Measurements from ENCODE around the gene LRP2.

The LRP2 gene

DNA sequence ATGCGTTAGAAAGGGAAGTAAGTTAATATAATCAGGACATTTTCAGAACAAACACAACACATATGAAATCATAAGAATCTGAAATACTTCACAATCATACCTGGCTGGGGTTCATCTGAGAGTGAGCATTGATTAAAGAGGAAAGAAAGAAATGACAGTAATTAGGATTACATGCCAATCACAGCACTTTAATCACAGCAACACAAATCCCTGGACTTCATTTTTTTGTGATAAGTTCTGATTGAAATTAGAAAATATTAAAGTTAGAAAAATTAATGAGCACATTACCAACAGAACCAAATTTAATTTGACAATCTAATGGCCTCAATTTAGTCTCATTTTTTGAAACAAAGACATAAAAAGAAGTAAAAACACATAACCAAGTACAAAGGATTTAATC, 121.9 kb downstream of the LRP2 start:
- DNase-seq (ENCODE audit: low spot score) = no peak

DNA sequence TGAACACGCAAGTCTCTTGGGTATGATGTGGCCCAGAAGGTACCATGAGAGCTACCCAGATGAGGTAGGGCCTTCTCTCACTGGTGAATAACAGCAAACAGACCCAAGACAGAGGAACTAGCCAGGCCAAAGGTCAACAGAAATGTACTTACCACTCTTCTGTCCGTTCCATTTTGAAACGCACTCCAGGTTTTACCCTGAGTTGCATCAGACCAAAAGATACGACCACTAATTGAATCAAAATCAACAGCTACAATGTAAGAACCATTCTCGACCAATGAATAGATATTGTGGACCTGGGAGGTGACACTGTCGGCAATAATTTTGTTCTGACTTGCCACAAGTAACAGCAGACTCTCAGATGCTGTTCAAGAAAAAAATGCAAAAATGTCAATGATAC, 124.4 kb downstream of the LRP2 start:
- no peak for DNase-seq (ENCODE audit: low spot score)

DNA sequence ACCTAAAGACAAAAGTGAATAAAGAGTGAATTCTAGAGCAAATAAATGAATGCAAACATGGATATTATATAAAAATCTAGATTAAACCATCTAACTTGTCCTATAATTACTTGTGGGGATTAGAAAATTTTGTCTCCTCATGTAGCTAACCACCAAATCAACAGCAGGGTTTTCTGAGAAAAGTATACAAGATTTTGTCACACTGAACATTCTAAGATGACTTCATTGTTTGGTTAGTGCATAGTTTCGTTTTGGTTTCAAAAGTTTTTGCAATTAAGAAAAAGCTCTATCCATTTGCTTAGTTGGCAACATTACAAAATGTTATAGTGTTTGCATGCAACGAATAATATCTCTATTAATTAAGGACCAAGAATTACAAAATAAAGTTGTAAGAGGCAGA, 125.0 kb downstream of the LRP2 start:
- no peak for DNase-seq (ENCODE audit: low spot score)

DNA sequence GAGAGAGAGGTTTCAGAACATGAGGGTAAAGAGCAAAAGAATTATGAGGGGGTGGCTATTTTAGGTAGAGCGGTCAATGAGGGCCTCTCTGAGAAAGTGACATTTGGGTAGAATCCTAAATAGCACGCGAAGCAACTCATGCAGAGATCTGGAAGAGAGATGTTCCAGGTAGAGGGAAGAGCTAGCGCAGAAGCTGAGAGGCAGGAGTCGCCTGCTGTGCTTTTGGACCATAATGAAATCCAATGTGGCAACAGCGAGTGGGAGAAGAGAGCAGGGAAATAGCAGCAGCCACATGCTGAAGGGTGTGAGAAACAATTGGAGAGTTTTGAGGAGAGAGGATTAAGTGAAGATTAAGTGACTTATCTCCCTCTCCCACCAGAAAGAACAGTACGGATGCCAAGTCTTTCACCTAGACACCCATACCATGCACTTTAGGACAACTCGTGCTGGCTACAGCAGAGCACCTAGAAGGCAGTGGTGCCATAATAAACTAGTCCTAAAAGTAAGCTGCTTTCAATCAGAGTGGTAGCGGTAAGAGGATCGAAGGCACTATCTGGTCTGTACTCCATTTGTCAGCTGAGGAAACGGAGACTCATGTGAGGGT, 129.7 kb downstream of the LRP2 start:
- no peak for DNase-seq (ENCODE audit: low spot score)

DNA sequence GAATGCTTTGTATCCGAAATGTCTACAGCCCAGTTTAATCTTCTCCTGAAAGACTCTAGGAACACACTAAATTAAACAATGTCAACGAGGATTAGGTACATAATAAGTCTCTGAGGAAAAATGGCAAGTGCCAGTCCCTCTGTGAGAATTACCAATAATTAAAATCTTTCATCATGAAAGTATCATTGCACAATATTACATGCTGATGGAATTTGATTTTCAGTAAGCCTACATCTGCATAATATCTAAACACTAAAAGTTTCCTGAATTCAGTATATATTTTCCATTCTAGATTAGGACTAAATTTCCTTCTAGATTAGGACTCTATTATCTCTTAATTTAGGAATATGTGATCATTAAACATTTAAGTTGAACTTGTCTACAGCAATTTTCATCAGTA, 132.1 kb downstream of the LRP2 start:
- no peak for DNase-seq (ENCODE audit: low spot score)

DNA sequence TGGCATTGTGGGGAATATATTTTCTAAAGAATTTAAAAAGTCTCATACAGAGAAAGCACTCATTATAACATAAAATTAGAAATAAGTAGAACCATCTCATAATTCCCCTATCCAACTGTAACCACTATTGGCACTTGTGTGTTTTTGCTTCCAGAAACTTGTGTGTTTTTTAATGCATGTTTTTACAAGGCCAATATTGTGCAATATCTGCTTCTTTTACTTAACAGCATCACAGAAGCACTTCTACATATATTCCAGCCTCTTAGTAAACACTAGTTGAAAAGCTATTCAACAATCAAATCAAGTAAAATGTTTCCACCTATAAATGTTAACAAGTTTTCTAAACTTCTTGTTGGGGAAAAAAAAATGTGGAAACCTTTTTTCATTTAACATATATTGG, 132.7 kb downstream of the LRP2 start:
- no peak for DNase-seq (ENCODE audit: low spot score)

DNA sequence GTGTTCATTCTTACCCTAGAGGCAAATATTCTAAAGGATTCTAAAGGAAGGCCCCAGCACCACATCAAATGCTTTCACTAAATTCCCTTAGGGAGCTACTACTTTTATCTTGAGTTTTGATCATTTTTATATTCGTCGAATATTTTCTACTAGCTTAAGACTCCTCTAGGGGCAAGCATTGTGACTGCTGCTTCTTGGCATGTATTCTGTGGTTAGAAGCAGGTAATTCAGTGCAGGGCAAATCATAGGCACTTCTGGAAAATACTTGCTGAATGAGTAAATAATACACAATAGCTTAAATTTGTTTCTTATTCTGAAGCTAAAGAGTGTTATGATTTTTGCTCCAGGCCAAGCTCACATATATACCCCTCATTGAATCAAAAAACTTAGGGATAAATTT, 136.4 kb downstream of the LRP2 start:
- DNase-seq (ENCODE audit: low spot score) = no peak

DNA sequence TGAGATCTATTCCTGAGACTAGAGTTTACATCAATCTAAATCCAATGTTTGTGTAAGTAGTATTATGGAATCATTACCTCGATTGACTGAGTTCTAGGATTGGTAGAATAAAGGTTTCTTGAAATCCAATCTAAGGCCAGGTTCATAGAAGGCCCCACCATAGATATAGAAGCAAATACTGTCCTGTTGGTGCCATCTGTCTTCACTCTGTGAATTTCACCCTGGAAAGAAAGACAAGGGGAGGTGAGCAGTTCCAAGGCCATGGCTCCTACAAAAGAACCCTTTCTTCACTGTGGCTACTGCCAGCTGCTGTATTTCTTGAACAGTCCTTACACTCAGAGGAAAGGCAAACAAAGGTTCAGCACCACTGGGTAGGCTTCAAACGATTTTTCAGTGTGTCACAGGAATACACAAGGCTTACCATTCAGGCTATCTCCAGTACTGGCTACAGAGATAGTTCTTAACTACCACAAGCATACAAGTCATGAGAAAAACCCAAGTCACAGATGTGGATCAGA, 137.0 kb downstream of the LRP2 start:
- DNase-seq (ENCODE audit: low spot score) = no peak

DNA sequence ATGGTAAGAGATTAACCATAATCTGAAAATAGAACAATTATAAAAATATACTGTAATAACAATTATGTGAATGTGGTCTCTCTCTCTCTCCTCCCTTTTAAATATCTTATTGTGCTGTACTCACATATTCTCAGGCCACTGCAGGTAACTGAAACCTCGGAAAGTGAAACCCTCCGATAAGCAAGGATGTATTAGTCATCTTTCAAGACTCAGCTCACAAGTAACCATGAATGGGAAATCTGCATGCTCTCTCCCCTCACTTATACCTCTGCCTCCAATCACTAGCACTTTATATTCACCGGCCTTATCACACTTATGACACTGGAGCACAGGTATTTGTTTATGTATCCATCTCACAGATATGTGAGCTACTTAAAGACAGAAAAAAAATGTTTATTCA, 139.7 kb downstream of the LRP2 start:
- no peak for DNase-seq (ENCODE audit: low spot score)

DNA sequence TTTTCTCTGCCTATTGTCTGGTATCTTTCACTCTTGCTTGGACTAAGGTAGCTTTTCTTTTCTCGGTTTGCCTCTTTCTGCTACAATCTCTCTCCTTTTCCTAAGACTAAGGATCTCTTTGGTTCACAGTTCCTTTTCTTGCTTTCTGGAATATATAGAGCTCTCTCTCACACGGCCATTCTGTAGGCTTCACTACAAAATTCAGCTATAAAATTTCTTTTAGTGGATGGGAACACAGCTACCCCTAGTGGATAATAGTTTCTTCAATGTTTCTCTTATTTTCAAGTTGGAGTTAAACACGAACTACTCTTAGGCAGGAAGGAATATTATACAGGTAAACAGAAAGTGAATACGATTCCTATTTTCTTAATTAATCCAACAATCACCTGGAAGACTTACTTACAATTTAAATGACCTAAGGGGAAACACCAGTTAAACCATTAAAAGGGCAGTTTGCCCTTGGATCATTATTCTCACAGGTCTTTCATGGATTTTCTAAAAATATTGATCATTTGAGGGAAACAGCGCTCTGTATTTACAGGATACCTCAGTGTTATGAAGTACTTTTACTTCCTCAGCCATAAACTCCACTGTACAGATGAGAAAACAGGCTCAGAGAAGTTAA, 140.5 kb downstream of the LRP2 start:
- DNase-seq (ENCODE audit: low spot score) = peak; percentile 7

DNA sequence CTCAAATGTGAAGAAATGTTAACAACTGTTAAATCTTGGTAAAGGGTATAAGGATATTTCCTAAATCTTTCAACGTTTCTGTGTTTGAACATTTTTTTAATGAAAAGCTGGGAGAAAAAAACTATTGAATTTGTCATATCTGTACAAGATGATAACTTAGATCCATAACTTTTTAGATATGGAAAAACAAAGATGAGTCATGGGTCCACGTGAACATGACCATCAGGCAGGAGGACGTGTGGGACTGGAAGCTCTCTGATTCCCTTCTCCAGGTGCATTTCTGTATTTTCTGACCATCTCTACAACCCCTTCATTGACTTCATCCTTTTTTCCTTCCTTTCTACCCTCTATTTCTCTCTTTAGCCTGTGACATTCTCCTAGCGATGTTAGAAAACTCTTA, 151.4 kb downstream of the LRP2 start:
- no peak for DNase-seq (ENCODE audit: low spot score)

DNA sequence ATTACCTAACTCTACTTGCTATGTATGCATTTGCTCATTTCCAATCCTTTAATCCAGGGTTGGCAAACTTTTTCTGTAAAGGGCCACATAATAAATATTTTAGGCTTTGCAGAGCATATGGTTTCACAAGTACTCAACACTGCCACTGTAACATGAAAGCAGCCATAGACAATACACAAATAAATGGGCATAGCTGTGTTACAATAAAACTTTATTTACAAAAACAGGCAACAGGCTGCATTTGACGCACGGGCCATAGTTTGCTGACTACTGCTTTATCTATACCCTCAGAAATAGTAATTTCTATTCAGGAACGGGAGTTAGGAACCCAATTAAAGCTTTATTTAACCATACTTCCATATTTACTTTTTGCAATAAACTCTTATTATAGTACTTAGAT, 154.3 kb downstream of the LRP2 start:
- DNase-seq (ENCODE audit: low spot score) = no peak

DNA sequence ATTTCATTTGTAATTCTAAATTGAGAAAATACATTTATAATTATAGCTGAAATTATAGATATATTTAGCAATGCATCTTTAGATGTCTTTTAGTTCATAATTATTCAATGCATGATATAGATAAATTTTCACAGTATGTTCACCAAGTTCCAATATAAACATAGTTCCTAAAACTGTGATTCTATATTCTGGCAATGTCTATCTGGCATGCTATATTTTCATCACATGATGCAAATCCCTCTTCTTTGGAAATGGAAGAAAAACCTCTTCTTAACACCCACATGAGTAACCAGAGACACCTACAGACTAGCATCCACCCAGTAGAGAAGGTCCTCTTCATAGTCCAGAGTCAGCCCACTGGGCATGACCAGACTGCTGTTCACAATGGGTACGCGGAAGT, 157.2 kb downstream of the LRP2 start:
- no peak for DNase-seq (ENCODE audit: low spot score)

DNA sequence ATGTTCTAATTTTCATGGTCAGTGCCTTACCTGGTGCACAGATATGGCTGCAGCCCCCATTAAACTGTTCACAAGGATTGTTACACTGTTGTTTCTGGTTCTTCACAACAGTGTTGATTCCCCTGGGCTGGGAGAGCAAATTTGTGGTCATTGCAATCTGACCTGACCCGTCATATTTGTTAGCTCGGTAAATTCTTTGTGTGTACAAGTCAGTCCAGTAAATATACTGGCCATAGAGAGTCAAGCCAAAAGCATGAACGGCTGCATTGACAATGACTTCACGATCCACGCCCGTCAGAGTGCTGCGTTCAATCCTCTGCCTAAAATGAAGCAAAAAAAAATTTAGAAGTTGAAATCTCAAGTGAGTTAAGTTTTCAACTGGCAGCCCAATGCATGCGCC, 158.4 kb downstream of the LRP2 start:
- no peak for DNase-seq (ENCODE audit: low spot score)

DNA sequence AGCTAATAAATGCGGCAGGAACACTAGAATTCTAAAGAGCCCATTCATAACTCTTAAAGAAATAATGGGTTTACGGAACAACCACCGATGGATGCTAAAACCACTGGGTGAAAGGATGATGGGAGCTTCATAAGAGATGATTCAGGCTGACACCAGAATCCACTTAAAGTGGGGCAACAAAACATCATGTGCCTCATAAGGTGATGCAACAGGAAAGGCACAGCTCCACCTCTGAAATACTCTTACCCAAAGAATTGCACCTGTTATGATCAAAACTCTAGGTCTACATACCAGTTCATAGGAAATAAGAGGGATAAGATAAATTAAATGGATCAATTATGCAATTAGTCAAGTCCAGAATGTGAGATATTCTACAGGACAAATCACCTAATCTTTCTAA, 161.6 kb downstream of the LRP2 start:
- no peak for DNase-seq (ENCODE audit: low spot score)

DNA sequence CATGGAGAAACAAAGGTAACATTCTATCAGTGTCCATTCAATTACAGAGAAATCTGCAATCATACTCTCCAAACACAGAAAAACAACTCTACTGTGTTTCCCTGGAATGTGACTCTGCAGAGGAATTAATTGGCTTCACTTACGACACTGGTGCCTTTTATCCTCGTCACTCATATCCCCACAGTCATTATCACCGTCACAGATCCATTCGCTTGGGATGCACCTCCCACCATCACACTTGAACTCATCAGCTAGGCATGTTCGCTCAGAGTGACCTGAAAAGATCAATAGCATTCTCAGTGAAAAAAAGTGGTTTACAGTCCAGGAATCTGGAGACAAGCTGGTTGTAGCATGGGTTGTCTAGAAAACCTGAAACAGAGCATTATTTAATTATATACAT, 168.7 kb downstream of the LRP2 start:
- no peak for DNase-seq (ENCODE audit: low spot score)

DNA sequence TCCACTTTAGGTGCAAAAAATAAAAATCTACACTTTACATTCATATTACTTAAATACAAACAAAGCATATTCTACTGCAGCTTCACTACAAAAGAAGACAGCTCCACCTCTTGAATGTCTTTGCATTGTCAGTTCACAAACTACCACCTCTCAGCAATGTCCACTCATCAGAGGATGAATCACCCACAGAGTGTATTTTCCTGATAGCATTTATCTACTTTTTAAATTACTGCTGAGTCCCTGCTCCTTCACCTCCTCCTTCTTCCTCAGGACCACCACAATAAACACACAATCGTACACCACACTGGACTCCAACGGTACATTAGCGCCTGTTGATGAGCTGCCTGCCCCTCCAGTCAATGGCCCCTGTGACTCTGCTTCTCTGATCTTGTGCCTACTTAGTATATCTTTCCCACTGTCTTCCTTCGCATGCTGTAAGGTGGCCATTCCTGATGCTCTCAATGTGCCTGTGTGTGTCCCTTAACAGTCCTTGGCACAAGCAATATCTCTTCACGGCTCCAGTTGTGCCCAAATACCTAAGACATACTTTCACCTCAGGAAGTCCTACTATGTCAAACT, 172.0 kb downstream of the LRP2 start:
- DNase-seq (ENCODE audit: low spot score) = no peak

DNA sequence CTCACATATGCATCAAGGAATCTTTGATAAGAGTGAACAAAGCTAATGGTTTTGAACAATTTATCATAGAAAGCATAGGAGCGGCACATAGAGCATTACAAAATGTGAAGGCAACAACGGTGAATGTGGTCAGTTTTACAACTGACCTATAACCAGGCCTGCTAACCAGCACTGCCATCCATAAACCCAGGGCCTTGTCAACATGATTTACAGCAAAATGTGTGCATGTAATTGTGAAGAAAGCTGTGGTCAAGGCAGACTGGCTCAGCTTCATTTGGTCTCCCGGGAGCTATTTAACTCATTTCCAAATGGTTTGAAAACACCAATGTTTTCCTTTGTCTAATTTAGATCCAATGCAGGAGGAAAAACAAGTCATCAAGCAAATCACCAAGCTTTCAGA, 173.2 kb downstream of the LRP2 start:
- DNase-seq (ENCODE audit: low spot score) = no peak

DNA sequence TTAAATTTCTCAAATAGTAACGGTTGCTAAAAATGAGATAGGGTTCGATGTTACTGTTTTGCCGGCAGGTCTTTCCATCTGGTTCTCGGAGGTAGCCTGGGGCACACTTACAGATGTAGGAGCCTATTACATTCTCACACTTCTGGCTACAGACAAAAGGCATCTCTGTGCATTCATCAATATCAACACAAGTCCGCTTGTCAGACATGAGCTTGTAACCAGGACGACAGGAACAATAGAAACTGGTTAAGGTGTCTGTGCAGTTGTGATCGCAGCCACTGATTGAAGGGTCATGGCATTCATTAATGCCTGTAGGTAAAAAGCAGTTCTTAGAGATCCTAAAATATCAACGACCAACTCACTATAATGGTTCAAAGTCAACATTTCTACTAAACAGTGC, 176.6 kb downstream of the LRP2 start:
- DNase-seq (ENCODE audit: low spot score) = no peak

DNA sequence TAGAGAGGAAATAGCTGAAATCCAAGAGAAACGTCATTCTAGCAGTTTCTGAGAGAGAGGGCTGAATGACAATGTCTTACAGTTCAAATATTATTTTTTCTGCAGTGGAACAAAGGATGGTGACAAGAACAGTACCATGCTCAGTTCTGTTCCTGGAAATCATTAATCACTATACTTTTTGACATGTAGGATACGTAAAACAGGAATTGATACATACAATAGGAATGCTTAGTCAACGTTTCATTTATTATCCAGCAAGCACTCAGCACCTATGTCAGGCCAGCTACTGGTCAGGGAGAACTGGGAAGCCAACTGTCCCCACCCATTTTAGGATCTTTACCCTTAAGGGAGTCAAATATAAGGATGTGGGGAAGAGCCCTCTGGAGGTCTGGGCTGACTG, 178.3 kb downstream of the LRP2 start:
- DNase-seq (ENCODE audit: low spot score) = no peak

DNA sequence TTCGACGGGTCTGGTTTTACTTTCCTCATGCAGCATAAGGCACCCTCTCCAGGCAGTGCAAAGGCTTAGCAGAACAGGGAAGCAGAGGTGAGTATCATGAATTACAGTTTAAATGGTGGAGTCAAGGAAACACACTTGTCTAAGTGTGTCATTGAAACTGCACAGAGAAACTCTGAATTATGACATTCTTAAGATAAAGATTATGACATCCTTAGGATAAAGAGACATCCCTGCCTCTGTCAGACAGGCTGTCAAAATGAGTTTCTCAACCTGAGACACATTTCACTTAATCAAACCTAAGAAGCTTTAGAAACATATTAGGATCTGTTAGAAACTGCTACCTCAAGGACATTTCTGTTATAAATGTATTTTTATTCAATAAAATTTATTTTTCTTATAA, 179.8 kb downstream of the LRP2 start:
- no peak for DNase-seq (ENCODE audit: low spot score)

DNA sequence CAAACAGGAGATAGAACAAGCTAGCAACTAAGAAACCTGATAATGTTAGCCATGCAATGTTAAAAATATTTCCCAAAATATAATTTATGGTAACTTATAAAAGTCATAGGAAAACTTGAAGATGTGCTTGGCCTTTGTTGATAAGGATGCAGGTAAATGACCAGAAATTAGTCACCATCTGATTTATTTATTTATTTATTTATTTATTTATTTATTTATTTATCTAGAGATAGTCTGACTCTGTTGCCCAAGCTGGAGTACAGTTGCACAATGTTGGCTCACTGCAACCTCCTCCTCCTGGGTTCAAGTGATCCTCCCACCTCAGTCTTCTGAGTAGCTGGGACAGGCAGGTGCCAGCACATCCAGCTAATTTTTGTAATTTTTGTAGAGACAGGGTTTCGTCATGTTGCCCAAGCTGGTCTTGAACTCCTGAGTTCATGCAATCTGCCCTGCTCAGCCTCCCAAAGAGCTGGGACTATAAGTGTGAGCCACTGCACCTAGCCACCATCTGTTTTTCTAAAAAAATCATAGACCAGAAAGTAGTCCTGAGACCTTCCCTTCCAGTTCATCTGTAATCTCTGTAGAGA, 183.4 kb downstream of the LRP2 start:
- DNase-seq (ENCODE audit: low spot score) = no peak

DNA sequence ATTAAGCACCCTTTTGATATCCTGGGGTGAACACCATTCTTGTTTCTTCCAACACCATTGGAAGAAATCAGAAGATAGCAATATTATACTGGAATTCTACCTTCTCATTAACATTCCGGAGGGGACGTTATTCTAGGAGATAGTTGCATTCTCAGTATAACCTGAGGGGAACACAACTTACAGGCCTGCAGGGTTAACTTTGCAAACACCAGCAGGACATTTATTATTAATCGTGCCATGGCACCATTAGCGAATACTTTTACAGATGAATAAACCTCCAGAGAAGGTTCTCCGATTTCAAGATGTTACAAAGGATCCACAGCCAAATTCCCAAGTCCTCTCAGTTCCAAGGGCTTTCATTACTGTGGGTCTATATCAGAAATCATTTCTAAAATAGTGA, 184.0 kb downstream of the LRP2 start:
- DNase-seq (ENCODE audit: low spot score) = no peak

DNA sequence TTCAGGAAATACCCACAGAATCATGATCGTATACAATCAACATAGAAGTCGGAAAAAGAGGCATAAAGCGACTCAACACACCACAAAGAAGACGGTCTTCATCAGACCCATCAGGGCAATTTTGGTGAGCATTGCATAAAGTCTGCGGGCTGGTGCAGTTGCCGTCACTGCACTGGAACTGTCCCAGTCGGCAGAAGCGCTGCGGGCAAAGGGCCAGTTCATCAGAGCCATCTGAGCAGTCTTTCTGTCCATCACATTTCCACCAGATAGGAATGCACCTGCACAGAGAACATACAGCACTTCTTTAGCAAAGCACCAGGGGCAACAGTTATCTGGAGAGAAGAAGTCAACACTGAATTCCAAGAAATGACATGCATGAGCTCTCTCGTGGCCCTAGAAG, 187.2 kb downstream of the LRP2 start:
- DNase-seq (ENCODE audit: low spot score) = no peak
